Fibroblast of mammary gland (primary cell): ENCODE data around the gene OSGEP.

ENCODE experiments used
- DNase-seq: peaks from one replicate; pipeline ENCODE4 v3.0.0-alpha.2; 2010; ENCODE audit warnings: low read depth
- H3K4me3 ChIP-seq: 2 replicates; pipeline ENCODE4 v1.5.1; 2011; ENCODE audit warnings: low read depth, mild to moderate bottlenecking, low read length, moderate library complexity; ENCODE audit not compliant: control insufficient read depth
- TF ChIP-seq, protein P1 (sequence below): conservative IDR thresholded peaks from 2 replicates; pipeline ENCODE4 v1.5.1; 2011; ENCODE audit warnings: low read depth, low read length, inconsistent platforms; ENCODE audit not compliant: control insufficient read depth, insufficient read depth

OSGEP gene

DNA sequence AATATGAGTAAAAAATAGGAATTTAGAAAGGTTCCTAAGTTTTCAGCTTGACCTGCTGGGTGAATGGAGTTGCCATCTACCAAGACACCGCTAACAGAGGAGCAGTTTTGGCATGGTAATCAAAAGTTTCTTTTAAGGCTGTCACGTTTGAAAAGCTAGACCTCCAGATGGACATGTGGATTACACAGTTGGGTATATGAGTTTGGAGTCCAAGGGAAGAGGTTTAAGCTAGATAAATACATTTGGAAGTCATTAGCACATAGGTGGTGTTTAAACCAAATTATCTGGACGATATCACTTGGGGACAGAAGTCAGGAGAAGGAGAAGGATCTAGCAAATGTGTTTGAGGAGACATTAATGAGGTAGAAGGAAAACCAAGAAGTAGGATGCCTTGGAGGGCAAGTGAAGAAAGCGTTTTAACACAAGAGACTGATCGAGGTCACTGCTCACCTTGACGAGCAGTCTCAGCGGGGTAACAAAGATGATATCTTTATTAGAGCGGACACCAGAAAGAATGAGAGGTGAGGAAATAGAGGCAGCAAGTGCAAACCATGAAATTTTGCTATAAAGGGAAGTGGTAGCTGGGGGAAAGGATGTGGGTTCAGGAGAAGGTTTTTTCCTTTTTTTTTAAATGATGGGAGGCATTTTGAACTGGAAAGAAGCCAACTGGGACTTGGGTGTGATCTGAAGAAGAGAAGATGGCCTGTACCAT lies 32.2 kb upstream of the OSGEP start:
- no peak for DNase-seq
- TF ChIP-seq, protein P1, sequence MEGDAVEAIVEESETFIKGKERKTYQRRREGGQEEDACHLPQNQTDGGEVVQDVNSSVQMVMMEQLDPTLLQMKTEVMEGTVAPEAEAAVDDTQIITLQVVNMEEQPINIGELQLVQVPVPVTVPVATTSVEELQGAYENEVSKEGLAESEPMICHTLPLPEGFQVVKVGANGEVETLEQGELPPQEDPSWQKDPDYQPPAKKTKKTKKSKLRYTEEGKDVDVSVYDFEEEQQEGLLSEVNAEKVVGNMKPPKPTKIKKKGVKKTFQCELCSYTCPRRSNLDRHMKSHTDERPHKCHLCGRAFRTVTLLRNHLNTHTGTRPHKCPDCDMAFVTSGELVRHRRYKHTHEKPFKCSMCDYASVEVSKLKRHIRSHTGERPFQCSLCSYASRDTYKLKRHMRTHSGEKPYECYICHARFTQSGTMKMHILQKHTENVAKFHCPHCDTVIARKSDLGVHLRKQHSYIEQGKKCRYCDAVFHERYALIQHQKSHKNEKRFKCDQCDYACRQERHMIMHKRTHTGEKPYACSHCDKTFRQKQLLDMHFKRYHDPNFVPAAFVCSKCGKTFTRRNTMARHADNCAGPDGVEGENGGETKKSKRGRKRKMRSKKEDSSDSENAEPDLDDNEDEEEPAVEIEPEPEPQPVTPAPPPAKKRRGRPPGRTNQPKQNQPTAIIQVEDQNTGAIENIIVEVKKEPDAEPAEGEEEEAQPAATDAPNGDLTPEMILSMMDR = no peak
- no peak overlapping the region for H3K4me3 ChIP-seq

DNA sequence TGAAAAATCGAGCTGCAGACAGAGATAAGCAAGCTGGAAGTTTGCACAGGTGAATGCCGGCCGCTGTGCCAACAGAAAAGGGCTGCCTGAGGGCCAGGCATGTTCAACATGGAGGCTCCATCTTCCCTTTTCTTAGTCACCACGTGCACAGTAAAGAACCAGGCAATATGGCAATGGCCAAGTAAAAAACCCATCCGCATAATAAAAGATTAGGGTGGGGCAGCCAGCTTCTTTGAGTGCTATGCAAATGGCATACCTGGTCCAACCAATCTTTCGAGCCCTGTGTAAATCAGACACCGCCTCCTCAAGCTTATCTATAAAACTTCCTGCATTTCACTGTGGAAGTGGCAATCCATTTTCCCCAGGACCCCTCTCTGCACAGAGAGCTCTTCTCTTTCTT lies 31.3 kb upstream of the OSGEP start:
- H3K4me3 ChIP-seq = no peak overlapping the region
- TF ChIP-seq, protein P1 = no peak
- no peak for DNase-seq

DNA sequence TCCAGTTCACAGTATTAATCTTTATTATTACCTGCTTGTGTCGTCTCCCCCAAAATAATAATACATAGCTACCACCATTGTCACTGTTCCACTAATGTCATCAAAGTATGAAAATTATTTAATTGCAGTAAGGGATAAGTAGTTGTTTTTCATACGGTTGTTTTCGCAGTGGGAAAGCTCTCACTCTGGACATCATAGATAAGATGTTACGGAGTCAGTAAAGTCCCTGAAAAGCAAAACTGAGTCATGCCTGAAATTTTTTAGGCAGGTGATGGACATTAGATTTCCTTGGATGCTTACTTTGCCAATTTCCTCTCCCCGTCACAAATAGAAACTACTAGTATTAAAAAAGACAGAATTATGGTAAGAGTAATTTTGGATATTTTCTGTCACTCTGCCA lies 27.8 kb upstream of the OSGEP start:
- DNase-seq = no peak
- TF ChIP-seq, protein P1 = no peak

GRCh38 chr14:20478894-20479293 lies 24.3 kb upstream of the OSGEP start:
- TF ChIP-seq, protein P1 = no peak
- no peak overlapping the region for H3K4me3 ChIP-seq
- DNase-seq = no peak

More for the DNA sequence above, 27.8 kb upstream of the OSGEP start:
- no peak overlapping the region for H3K4me3 ChIP-seq

- TF ChIP-seq, protein P1 = no peak
- no peak for DNase-seq
- H3K4me3 ChIP-seq = no peak overlapping the region
Observed at GRCh38 chr14:20477211-20477876, 22.7 kb upstream of the OSGEP start.

GRCh38 chr14:20476776-20477175 lies 22.2 kb upstream of the OSGEP start:
- TF ChIP-seq, protein P1 = no peak
- no peak overlapping the region for H3K4me3 ChIP-seq
- no peak for DNase-seq
